GM15510 (cell line): ENCODE data around the gene TNFRSF25.

Source experiments
- POLR2A ChIP-seq: IDR thresholded peaks from 3 replicates; pipeline ENCODE4 v1.6.1; 2011; ENCODE audit warnings: borderline replicate concordance; ENCODE audit not compliant: insufficient read length; ENCODE audit errors: extremely low read depth

Gene TNFRSF25, protein sequence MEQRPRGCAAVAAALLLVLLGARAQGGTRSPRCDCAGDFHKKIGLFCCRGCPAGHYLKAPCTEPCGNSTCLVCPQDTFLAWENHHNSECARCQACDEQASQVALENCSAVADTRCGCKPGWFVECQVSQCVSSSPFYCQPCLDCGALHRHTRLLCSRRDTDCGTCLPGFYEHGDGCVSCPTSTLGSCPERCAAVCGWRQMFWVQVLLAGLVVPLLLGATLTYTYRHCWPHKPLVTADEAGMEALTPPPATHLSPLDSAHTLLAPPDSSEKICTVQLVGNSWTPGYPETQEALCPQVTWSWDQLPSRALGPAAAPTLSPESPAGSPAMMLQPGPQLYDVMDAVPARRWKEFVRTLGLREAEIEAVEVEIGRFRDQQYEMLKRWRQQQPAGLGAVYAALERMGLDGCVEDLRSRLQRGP

DNA sequence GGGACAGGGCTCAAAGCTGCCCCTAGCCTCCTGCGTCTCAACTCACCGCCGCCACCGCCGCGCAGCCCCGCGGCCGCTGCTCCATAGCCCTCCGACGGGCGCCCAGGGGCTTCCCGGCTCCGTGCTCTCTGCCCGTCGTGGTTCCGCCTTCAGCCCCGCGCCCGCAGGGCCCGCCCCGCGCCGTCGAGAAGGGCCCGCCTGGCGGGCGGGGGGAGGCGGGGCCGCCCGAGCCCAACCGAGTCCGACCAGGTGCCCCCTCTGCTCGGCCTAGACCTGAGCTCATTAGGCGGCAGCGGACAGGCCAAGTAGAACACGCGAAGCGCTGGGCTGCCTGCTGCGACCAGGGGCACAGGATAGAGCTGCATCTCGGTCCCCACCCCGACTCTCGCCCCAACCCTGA, at the start of gene TNFRSF25:
Gene TNFRSF25, minus strand, starts transcription at position 151 of the 400 bp plus-strand sequence. Its CDS starts 66 bp downstream, at position 85.
- TF ChIP-seq POLR2A: no peak

DNA sequence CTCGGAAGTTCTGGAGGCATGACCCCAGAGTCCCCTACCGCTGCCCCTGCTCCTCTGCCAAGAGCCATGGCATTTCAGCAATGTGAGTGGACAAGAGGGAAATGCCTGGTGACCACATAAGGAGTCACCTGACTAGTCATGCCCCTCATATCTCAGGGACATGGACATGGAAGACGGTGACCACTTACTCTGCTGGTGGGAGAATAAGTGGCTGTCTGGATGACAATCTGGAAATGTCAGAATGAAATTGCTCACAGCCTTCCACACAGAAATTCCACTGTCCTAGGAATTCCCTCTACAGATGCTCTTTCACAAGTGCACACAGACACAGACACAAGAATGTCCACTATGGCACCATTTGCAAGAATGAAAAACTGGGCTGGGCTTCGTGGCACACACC, 49.8 kb upstream of the TNFRSF25 start:
- no peak for TF ChIP-seq POLR2A

DNA sequence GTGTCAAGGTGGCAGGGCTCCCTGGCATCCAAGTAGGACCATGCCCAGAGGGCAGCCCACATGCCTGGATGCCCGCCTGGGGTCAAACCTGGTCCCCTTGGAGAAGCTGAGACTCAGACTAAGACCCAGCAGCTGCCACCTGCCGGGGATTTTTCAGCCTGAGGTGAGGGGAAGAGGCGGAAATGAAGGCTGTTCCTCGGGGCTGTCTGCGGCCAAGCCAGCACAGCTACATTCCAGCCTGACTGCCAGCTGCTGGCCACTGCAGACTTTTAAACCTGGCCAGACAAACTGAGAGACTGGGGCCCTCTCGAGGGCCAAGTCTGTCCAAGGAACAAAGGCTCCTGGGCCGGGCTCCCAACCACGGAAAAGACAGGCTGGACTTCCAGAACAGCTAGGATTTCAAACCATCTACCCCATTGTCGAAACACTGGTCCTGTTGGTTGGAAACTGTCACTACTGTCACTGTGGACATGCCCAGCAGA, 47.4 kb upstream of the TNFRSF25 start:
- no peak for TF ChIP-seq POLR2A

DNA sequence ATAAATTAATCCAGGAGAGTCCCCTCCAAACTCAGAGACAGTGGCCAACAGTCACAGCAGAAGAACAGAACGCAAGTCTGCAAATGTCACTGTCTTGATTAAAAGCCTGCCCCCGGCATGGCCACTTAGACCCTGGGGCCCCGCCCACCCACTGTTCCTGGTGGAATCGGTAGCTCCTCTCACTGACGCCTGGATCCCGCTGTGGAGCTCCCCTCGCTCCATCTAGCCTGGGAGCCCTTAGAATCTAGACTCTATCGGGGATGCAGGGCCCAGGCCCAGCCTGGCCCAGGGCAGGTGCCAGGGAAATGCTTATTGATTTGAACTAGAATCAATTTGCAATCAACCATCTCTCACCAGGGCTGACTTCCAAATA, 46.9 kb upstream of the TNFRSF25 start:
- no peak for TF ChIP-seq POLR2A

DNA sequence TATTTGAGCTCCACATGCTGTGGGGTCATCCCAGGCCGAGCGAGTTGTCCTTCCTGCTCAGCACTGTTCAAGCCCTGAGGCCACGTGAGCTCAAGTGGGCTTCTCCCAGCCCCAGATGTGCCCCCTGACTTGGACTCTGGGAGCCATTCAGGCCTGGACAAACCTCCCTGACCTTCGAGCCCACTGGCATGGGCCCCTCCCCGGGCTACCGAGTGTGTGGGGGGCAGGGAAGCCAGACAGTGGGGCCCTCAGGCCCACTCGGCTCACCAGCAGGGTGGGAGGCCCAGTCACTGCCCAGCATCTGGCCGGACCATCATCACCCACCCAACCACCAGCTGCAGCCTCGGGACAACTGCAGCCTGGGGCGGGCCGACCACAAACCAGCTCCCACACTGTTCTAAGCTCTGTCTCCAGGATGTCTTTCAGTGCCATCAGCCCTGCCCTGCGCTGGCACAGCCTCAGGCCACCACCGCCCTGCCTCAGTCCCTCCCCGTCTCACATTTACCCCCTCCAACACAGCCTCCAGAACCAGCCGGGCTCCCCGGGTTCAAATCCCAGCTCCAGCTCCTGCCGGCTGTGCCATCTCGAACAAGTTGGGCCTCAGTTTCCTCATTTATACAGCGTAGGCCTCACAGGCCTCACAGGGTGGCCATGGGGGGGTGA, 46.4 kb upstream of the TNFRSF25 start:
- TF ChIP-seq POLR2A: no peak

DNA sequence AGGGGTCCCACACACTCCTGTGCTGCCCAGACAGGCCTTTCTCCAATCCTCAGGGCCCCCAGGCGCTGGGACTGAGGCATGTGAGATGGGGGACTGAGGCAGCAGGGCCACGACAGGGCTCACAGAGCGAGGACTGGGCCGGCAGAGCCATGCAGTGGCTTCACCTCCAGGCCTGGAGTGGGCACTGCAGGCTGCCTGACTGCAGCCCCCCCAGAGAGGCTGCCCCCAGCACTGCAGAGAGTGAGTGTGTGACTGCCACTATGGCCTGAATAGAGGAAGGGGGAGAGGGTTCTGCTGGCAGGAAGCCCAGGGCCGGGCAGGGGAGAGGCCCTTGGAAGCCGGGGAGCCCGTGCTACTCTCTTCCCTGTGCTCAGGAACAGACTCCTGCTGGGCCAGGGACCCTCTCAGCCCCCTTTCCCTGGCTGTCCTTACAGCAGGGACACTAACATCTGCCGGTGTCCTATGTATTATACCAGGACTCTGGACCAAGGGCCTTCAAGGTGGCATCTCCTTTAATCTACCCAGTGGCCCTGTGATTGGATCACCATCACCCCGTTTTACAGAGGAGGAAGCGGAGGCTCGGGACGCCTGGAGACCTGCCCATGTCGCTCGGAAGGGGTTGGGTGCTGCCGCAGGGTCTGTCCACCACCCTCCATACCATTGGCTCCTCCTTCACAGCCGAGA, 45.7 kb upstream of the TNFRSF25 start:
- TF ChIP-seq POLR2A: no peak

DNA sequence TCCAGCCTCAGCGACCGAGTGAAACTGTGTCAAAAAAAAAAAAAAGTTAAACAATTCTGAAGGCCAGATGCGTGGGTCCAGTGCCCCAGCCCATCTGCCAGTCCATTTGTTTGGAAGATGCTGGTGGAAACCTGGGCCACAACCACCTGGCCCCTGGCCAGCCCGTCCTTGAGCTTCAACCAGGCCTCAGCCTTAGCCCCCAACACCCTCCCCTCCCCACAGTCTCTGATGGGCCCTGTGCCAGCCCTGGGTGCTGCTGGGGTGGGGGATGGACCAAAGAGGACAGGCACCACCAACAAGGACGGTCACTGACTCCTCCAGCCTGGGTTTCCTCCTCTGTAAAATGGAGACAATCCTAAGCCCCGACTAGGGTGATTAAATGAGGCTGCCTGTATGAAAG, 45.1 kb upstream of the TNFRSF25 start:
- no peak for TF ChIP-seq POLR2A

DNA sequence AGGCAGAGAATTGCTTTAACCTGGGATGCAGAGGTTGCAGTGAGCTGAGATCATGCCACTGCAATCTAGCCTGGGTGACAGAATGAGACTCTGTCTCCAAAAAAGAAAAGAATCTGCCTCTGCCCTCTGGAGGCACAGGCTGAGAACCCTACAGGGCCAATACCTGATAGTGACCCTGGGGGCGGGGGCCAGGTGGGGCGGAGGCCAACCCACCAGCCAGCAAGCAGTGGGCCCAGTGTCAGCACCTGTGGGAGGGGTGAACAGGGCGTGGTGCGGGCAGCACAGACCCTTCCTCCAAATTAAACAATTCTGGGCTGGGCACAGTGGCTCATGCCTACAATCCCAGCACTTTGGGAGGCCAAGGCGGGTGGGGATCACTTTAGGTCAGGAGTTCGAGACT, 44.5 kb upstream of the TNFRSF25 start:
- TF ChIP-seq POLR2A: no peak

DNA sequence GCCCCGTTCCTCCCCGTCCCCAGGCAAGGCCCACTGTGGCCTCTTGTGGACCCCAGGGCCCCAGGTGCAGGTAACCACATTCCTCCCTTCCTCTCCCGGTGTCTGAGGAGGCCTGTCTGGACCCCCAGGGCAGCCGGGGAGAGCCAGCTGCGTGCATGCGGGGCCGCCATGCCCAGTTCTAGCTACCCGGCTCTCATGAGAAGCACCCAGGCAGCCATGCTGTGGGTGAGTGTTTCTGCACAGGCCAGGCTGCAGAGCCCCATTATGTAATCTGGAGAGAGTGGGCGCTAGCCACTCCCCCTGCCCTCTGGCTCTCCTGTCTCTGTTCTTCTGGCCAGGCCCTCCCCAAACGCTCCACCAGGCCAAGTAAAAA, 43.9 kb upstream of the TNFRSF25 start:
- no peak for TF ChIP-seq POLR2A

DNA sequence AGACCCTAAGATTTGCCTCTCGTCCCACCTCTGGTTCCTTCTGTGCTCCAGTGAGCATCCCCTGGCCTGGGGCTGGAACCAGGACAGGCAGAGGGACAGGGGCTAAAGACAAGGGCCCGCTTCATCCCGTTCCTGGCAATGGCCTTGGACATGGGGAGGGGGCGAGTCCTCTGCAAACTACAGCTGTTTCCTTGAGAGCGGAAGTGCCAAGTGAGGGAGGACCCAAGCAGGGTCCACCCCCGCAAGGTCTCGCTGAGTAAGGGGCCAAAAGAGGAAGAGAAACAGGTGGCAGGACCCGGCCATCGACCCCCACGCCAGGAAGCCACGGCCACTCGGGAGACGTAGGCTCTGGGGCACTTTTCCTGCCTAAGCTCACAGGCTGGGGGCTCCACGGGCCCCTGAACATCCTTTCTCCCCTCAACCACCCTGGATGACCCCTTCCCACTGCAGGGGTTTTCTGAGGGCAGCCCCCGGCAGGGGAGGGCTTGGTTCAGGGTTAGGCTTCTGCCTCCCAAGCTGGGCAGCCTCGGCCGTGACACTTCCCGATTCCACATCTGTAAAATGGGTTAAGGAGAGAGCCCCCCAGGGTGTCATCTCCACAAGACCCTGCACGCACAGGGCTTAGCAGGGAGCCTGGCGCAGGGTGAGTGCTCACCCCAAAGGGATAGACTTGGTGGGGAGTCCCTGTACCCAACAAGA, 43.4 kb upstream of the TNFRSF25 start:
- no peak for TF ChIP-seq POLR2A

DNA sequence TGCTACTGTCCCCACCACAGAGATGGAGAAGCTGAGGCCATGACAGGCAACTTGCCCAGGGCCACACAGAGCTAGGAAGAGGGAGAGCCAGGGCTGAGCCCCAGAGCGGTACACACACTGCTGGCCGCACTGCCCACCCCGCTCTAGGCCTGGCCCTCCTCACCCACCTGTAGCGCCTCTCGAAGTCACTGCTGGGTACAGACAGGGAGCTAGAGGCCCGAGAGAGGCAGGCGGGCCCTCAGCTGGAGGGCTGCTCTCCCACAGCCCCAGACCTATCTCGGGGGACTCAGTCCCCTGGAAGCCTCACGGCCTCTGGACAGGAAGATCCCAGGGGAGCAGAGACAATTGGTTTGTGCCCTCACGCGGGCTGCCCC, 42.8 kb upstream of the TNFRSF25 start:
- no peak for TF ChIP-seq POLR2A

DNA sequence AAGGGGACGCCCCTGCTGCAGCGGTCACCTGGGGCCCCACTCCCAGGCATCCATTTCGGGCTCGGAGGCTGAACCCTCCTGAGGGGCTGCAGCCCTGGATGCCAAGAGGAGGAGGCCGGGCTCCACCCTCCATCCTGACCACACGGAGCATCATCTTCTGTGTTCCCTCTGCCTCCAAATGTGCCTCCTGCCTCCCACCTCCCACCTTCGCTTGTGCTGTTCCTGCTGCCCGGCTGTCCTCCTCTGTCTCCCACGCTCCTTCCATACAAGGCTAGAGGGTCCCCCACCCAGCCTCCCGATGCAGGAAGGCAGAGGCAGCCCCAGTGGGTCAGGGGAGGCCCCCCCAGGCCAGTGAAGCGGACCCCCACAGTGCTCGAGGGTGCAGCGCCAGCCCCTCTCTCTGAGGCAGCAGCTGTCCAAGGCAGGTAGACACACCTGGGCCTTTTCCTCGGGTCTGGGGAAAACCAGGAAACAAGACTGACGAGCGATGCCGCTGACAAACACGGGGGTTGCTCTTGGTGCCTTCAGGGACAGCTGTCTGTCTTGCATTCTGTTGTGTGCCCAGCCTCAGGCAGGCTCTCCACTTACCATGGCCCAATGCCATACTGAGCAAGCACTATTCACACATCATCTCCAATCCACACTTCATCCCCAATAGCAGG, 42.3 kb upstream of the TNFRSF25 start:
- TF ChIP-seq POLR2A: no peak

DNA sequence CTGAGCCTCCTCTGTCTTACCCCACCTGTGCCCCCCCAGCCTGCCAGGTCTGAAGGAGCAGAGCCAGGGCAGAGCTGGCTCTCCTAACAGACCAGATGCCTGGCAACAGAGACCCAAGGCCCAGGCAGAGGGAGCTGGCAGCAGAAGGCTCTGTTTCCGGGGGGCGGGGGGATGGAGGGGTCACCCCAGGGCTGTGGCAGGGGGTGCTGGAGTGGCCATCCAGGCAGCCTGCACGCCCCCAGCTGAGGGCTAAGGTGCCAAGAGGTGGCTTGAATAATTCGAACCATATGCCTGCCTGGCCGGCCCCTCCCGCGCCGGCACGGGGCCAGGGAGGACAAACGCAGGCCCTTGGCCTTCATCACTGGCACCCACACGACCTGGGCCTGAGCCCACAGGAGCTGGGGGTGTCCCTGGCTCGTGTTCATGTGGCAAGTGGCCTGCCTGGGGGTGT, 41.5 kb upstream of the TNFRSF25 start:
- TF ChIP-seq POLR2A: no peak

DNA sequence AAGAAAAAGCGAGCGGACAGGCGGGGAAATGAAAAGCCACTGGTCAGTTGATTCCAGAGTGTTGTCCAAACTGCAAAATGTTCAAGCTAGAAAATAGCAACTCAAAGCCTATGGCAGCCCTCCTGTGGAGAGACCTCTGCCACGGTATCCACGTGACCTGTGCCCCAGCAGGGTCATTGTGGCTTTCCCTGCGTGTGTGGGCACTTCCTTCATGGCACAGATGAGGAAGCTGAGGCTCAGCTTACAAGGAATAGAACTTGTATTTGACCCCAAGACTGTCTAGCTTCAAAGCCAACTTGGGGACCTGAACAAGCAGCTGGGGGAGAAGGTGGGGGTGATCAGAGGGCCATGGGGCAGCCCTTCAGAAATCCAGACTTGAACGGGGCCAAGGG, 41.1 kb upstream of the TNFRSF25 start:
- TF ChIP-seq POLR2A: no peak

DNA sequence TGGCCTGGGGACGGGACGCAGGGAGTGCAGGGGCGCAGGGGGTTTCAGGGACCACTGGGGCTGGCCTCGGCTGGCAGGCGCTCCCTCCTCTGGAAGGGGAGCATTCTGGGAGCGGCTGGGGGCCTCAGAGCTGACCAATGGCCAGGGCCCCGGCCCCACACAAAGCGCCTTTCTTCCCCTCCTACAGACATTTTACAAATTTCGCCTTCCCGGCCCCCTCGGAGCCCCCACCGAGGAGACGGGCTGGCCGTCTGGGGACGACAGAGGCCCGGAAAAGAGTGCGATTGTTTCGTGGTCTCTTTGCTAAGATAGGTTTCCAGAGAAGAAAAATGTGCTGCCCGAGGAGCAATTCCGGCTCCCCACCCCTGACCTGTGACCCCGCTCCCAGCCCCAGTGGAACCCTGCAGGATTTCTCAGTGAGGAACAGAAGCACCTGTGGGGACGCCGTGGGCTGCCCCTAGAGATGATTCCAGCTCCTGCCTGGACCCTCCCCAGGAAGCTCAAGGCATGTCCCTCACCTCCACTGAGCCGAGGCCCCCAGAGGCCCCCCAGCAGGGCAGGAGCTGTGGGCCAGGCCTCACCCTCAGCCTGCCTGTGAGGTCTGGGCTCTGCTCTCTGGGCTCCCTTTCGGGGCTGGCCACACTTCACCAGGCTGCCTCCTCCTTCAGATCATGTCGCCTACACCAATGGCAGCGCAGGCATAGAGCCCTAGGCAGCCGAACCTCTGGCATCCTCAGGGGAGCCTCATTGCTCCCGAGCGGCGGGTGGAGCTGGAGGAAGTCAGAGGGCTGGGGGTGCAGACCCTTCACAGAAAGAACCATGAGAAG, 40.5 kb upstream of the TNFRSF25 start:
- no peak for TF ChIP-seq POLR2A
